Measurements from ENCODE around the gene CCDC90B. TPM values are rescaled to one million over a fixed set of nuclear protein-coding genes. Genes with fewer than 3 reads are reported as not detected.

Gene CCDC90B
- polyA plus RNA-seq, 1 donor (not counting 4 experiments of a cell fraction or from before 2014, with no cell fraction given), result 46.9 TPM

- H3K9ac ChIP-seq (ENCODE audit: control insufficient read depth, extremely low read depth, insufficient read depth, low read length), result no peak overlapping the region
- no peaks in the 10 kb centered on the region for H3K9me1 ChIP-seq (ENCODE audit: control insufficient read depth, extremely low read depth, insufficient read depth, low read length)
- no peak for FAIRE-seq
- H3K4me3 ChIP-seq (ENCODE audit: control insufficient read depth in 2 of 3, extremely low read depth in 1 of 3, insufficient read depth in 2 of 3, low read depth in 1 of 3, low read length in 3 of 3), result no peak overlapping the region
- peaks cover 12% of the 10 kb centered on the region for H3K4me1 ChIP-seq (ENCODE audit: control insufficient read depth, extremely low read depth, insufficient read depth, low read length)
- no peak overlapping the region for H2AFZ ChIP-seq (ENCODE audit: control insufficient read depth, low read length)
- no peak overlapping the region for H3K27ac ChIP-seq (ENCODE audit: control insufficient read depth, insufficient read depth, low read length)
- TF ChIP-seq EZH2 (IDR thresholded peaks at IDR 0.05; ENCODE audit: low read length) (no peak), CTCF (optimal IDR thresholded peaks at IDR 0.05 in 1 of 3, IDR thresholded peaks at IDR 0.05 in 1 of 3, conservative IDR thresholded peaks at IDR 0.05 in 1 of 3; ENCODE audit: extremely low read depth in 1 of 3, insufficient read depth in 2 of 3, low read length in 3 of 3) (no peak)
- DNase-seq (ENCODE audit: low read depth, low spot score), result no peak
- H3K79me2 ChIP-seq (ENCODE audit: control insufficient read depth, insufficient read depth, low read length), result peaks cover 37% of the 10 kb centered on the region
- no peaks in the 10 kb centered on the region for H3K27me3 ChIP-seq (ENCODE audit: control insufficient read depth, extremely low read depth, insufficient read depth, low read length)
- dilution Hi-C loops (cut with MboI; ENCODE audit: extremely low pct_ligation_motif_present, low sequenced_read_pairs), result no loop called here
- no peaks in the 10 kb centered on the region for H3K9me3 ChIP-seq (ENCODE audit: control insufficient read depth, low read depth, low read length)
- H4K20me1 ChIP-seq (ENCODE audit: control insufficient read depth, extremely low read depth, insufficient read depth, low read length), result no peaks in the 10 kb centered on the region
- no peak overlapping the region for H3K4me2 ChIP-seq (ENCODE audit: control insufficient read depth, extremely low read depth, insufficient read depth, low read depth, low read length)
- H3K36me3 ChIP-seq (ENCODE audit: control insufficient read depth in 2 of 2, extremely low read depth in 1 of 2, insufficient read depth in 2 of 2, low read length in 2 of 2), result peaks cover 4 to 11% of the 10 kb centered on the region in 2 experiments
Observed at GRCh38 chr11:83280256-83280655, 5.9 kb downstream of the CCDC90B start.

- no peaks in the 10 kb centered on the region for H3K9me1 ChIP-seq (ENCODE audit: control insufficient read depth, extremely low read depth, insufficient read depth, low read length)
- no peak for FAIRE-seq
- no peak for DNase-seq (ENCODE audit: low read depth, low spot score)
- H3K36me3 ChIP-seq (ENCODE audit: control insufficient read depth in 2 of 2, extremely low read depth in 1 of 2, insufficient read depth in 2 of 2, low read length in 2 of 2), result peaks cover 4 to 11% of the 10 kb centered on the region in 2 experiments
- no peak overlapping the region for H2AFZ ChIP-seq (ENCODE audit: control insufficient read depth, low read length)
- no peaks in the 10 kb centered on the region for H3K27me3 ChIP-seq (ENCODE audit: control insufficient read depth, extremely low read depth, insufficient read depth, low read length)
- no peak overlapping the region for H3K4me2 ChIP-seq (ENCODE audit: control insufficient read depth, extremely low read depth, insufficient read depth, low read depth, low read length)
- H3K9ac ChIP-seq (ENCODE audit: control insufficient read depth, extremely low read depth, insufficient read depth, low read length), result no peak overlapping the region
- TF ChIP-seq EZH2 (IDR thresholded peaks at IDR 0.05; ENCODE audit: low read length), result no peak
- TF ChIP-seq CTCF (optimal IDR thresholded peaks at IDR 0.05 in 1 of 3, IDR thresholded peaks at IDR 0.05 in 1 of 3, conservative IDR thresholded peaks at IDR 0.05 in 1 of 3; ENCODE audit: extremely low read depth in 1 of 3, insufficient read depth in 2 of 3, low read length in 3 of 3), result no peak
- no peak overlapping the region for H3K27ac ChIP-seq (ENCODE audit: control insufficient read depth, insufficient read depth, low read length)
- no peak overlapping the region for H3K4me3 ChIP-seq (ENCODE audit: control insufficient read depth in 2 of 3, extremely low read depth in 1 of 3, insufficient read depth in 2 of 3, low read depth in 1 of 3, low read length in 3 of 3)
- no peaks in the 10 kb centered on the region for H3K9me3 ChIP-seq (ENCODE audit: control insufficient read depth, low read depth, low read length)
- dilution Hi-C loops (cut with MboI; ENCODE audit: extremely low pct_ligation_motif_present, low sequenced_read_pairs), result no loop called here
- peaks cover 21% of the 10 kb centered on the region for H3K79me2 ChIP-seq (ENCODE audit: control insufficient read depth, insufficient read depth, low read length)
- H3K4me1 ChIP-seq (ENCODE audit: control insufficient read depth, extremely low read depth, insufficient read depth, low read length), result peaks cover 1% of the 10 kb centered on the region
- H4K20me1 ChIP-seq (ENCODE audit: control insufficient read depth, extremely low read depth, insufficient read depth, low read length), result no peaks in the 10 kb centered on the region
Observed at GRCh38 chr11:83278351-83278750, 7.8 kb downstream of the CCDC90B start.

Data from keratinocyte (primary cell).